SK-N-SH (cell line): ENCODE results near the gene PRDM13. TPM values are rescaled to one million over a fixed set of nuclear protein-coding genes. Genes with fewer than 3 reads are reported as not detected.

Source experiments
- CTCF ChIA-PET: fragments of 300-600, 350-600 bp; formaldehyde crosslinking; extraction: SDS; loops from one replicate; lab custom pipeline; 2021; lab: Yijun Ruan, JAX
- POLR2A ChIA-PET: fragments of 350-600 bp; sonication (Branson Sonifier 250); formaldehyde crosslinking; extraction: SDS; loops from one replicate; lab custom pipeline; 2020; ENCODE audit warnings: antibody characterized with exemption, inconsistent platforms; lab: Yijun Ruan, JAX
- DNase-seq: peaks from one replicate; pipeline ENCODE4 v3.0.0; 2012
- H2AFZ ChIP-seq: fragments of 200-600 bp; sonication (generic); 2 replicates; pipeline ENCODE4 v1.8.1; 2016; ENCODE audit warnings: antibody characterized with exemption, mild to moderate bottlenecking, low read depth
- H3F3A ChIP-seq: fragments of 200-600 bp; sonication (generic); replicated peaks from 2 replicates; pipeline ENCODE3; 2016; ENCODE audit warnings: antibody characterized with exemption, mild to moderate bottlenecking; ENCODE audit not compliant: insufficient read depth
- H3K27ac ChIP-seq, 2 experiments: fragments of 200-500 bp in 1 of 2; fragments of 200-600 bp in 1 of 2; sonication (Bioruptor generic) in 1 of 2; sonication (generic), shearing (Covaris generic) in 1 of 2; 2 replicates each; pipeline versions ENCODE4 v1.5.1 to v1.6.1; 2014 to 2016; ENCODE audit warnings: low read depth in 2 of 2, inconsistent platforms in 1 of 2, low read length in 1 of 2, mild to moderate bottlenecking in 1 of 2, mixed read lengths in 1 of 2
- H3K27me3 ChIP-seq: fragments of 200-600 bp; sonication (generic), shearing (Covaris generic); 2 replicates; pipeline ENCODE4 v1.6.1; 2016; ENCODE audit warnings: mixed run types; ENCODE audit not compliant: insufficient read depth
- H3K36me3 ChIP-seq, 2 experiments: fragments of 200-500 bp in 1 of 2; fragments of 200-600 bp in 1 of 2; sonication (Bioruptor generic) in 1 of 2; sonication (generic) in 1 of 2; replicated peaks in 1 of 2; 2 replicates each; pipeline versions ENCODE3 to v1.5.1; 2014 to 2016; ENCODE audit warnings: low read length in 1 of 2, mild to moderate bottlenecking in 1 of 2; ENCODE audit not compliant: insufficient read depth in 2 of 2, control insufficient read depth in 1 of 2
- H3K4me1 ChIP-seq, 2 experiments: fragments of 200-500 bp in 1 of 2; fragments of 200-600 bp in 1 of 2; sonication (Bioruptor generic) in 1 of 2; sonication (generic), shearing (Covaris generic) in 1 of 2; 2 replicates each; pipeline versions ENCODE4 v1.5.1 to v1.6.1; 2014 to 2016; ENCODE audit warnings: low read depth in 1 of 2, low read length in 1 of 2, mixed run types in 1 of 2; ENCODE audit not compliant: insufficient read depth in 2 of 2, control insufficient read depth in 1 of 2
- H3K4me2 ChIP-seq: fragments of 200-600 bp; sonication (generic), shearing (Covaris generic); 2 replicates; pipeline ENCODE4 v1.6.1; 2017; ENCODE audit warnings: mixed run types
- H3K4me3 ChIP-seq, 2 experiments: fragments of 200-500 bp in 1 of 2; fragments of 200-600 bp in 1 of 2; sonication (Bioruptor generic) in 1 of 2; sonication (generic), shearing (Covaris generic) in 1 of 2; 2 replicates each; pipeline versions ENCODE4 v1.5.1 to v1.8.1; 2014 to 2016; ENCODE audit warnings: low read depth in 2 of 2, inconsistent platforms in 1 of 2, low read length in 1 of 2, mild to moderate bottlenecking in 1 of 2, mixed read lengths in 1 of 2, moderate library complexity in 1 of 2
- H3K79me2 ChIP-seq: fragments of 200-600 bp; sonication (generic); 2 replicates; pipeline ENCODE4 v1.8.1; 2017; ENCODE audit warnings: mild to moderate bottlenecking; ENCODE audit not compliant: insufficient read depth
- H3K9ac ChIP-seq: fragments of 200-600 bp; sonication (generic); 2 replicates; pipeline ENCODE4 v1.6.1; 2017; ENCODE audit warnings: mixed run types
- H3K9me2 ChIP-seq: fragments of 200-600 bp; sonication (generic); 2 replicates; pipeline ENCODE4 v1.6.1; 2017; ENCODE audit warnings: mixed run types
- H3K9me3 ChIP-seq: fragments of 200-600 bp; sonication (generic); 2 replicates; pipeline ENCODE4 v1.6.1; 2017; ENCODE audit warnings: mixed run types, mild to moderate bottlenecking, moderate library complexity
- H4K20me1 ChIP-seq: fragments of 200-600 bp; sonication (generic); 2 replicates; pipeline ENCODE4 v1.6.1; 2017; ENCODE audit warnings: mild to moderate bottlenecking, mixed run types; ENCODE audit not compliant: insufficient read depth
- CHD2 ChIP-seq: fragments of 150-350 bp; IDR thresholded peaks from 2 replicates; pipeline ENCODE4 v1.6.1; 2018; ENCODE audit warnings: low read length; ENCODE audit not compliant: partially characterized antibody
- CTCF ChIP-seq: fragments of 200-600 bp; sonication (generic); IDR thresholded peaks from 2 replicates; pipeline ENCODE4 v1.6.1; 2017; ENCODE audit warnings: antibody characterized with exemption, mild to moderate bottlenecking, moderate library complexity
- ELF1 ChIP-seq: IDR thresholded peaks from 2 replicates; pipeline ENCODE4 v1.4.0; 2012
- EP300 ChIP-seq, 2 experiments: IDR thresholded peaks; 2 replicates each; pipeline versions ENCODE4 v1.4.0 to v1.6.1; 2012; ENCODE audit warnings: borderline replicate concordance in 1 of 2, low read depth in 1 of 2, low read length in 1 of 2
- EZH2phosphoT487 ChIP-seq: fragments of 200-600 bp; sonication (generic); IDR thresholded peaks from 2 replicates; pipeline ENCODE4 v1.6.1; 2017; ENCODE audit warnings: low read depth, mixed run types, mild to moderate bottlenecking, antibody characterized with exemption, moderate library complexity, borderline replicate concordance
- FOSL2 ChIP-seq: IDR thresholded peaks from 2 replicates; pipeline ENCODE4 v1.4.0; 2012; ENCODE audit warnings: low read depth, mild to moderate bottlenecking, moderate library complexity, borderline replicate concordance
- GABPA ChIP-seq: IDR thresholded peaks from 2 replicates; pipeline ENCODE4 v1.4.0; 2012; ENCODE audit warnings: low read depth, mild to moderate bottlenecking
- GATA2 ChIP-seq: sonication (generic); formaldehyde crosslinking; IDR thresholded peaks from 2 replicates; pipeline ENCODE4 v1.5.0; 2020; ENCODE audit warnings: mild to moderate bottlenecking, missing genetic modification reagents
- JUND ChIP-seq: IDR thresholded peaks from 2 replicates; pipeline ENCODE4 v1.4.0; 2012
- MEF2A ChIP-seq: IDR thresholded peaks from 2 replicates; pipeline ENCODE4 v1.4.0; 2012; ENCODE audit warnings: low read depth, borderline replicate concordance
- MXI1 ChIP-seq: IDR thresholded peaks from 2 replicates; pipeline ENCODE4 v1.6.1; 2012; ENCODE audit warnings: mild to moderate bottlenecking, low read depth, low read length, improper control_type of control experiment
- NFIC ChIP-seq: IDR thresholded peaks from 2 replicates; pipeline ENCODE4 v1.4.0; 2012; ENCODE audit warnings: borderline replicate concordance
- POLR2AphosphoS5 ChIP-seq: IDR thresholded peaks from 2 replicates; pipeline ENCODE4 v1.6.1; 2012; ENCODE audit warnings: low read depth, low read length
- RAD21 ChIP-seq: IDR thresholded peaks from 2 replicates; pipeline ENCODE4 v1.6.1; 2012; ENCODE audit warnings: mild to moderate bottlenecking, low read length
- SIN3A ChIP-seq: IDR thresholded peaks from 2 replicates; pipeline ENCODE4 v1.6.1; 2012; ENCODE audit warnings: low read depth, mild to moderate bottlenecking, low read length, moderate library complexity, borderline replicate concordance
- SMC3 ChIP-seq: IDR thresholded peaks from 2 replicates; pipeline ENCODE4 v1.6.1; 2012; ENCODE audit warnings: low read depth, low read length, improper control_type of control experiment
- TCF12 ChIP-seq: IDR thresholded peaks from 2 replicates; pipeline ENCODE4 v1.4.0; 2012
- TEAD4 ChIP-seq: IDR thresholded peaks from 2 replicates; pipeline ENCODE4 v1.4.0; 2012; ENCODE audit warnings: mild to moderate bottlenecking, borderline replicate concordance; ENCODE audit not compliant: insufficient read depth
- USF1 ChIP-seq: IDR thresholded peaks from 2 replicates; pipeline ENCODE4 v1.4.0; 2012; ENCODE audit warnings: low read depth, borderline replicate concordance
- YY1 ChIP-seq: IDR thresholded peaks from 2 replicates; pipeline ENCODE4 v1.4.0; 2012; ENCODE audit warnings: low read depth, mild to moderate bottlenecking
- WGBS: methylation state at CpG from one replicate; pipeline ENCODE4 v1.1.6; 2017; ENCODE audit warnings: low lambda C conversion rate; 5-methylcytosine and 5-hydroxymethylcytosine counted together
- polyA plus RNA-seq, 3 experiments: library from polyadenylated mRNA; depleted of rRNA; stranded (reverse); fragments of >200 nt; gene quantifications; 2 replicates each; pipeline ENCODE4 v1.2.3, GENCODE V29; 2012

PRDM13 gene
- polyA plus RNA-seq, 1 of the 3 experiments (the other 2 are of a cell fraction) = 0.02 TPM

- Histone ChIP-seq H3K4me3 (peak overlapping the region in 1 of 2 experiments; percentile 7; a peak in 1 of 4 replicates), H3F3A (no peaks in the 10 kb centered on the region), H4K20me1 (no peaks in the 10 kb centered on the region), H3K9me2 (no peaks in the 10 kb centered on the region), H3K9ac (no peak overlapping the region), H3K79me2 (no peaks in the 10 kb centered on the region), H2AFZ (no peak overlapping the region), H3K4me2 (0 out of 2 replicates have a peak overlapping the region, but pooled peaks have one; percentile 32), H3K9me3 (no peaks in the 10 kb centered on the region), H3K36me3 (no peaks in the 10 kb centered on the region), H3K27me3 (peaks cover 79% of the 10 kb centered on the region), H3K27ac (no peak overlapping the region), H3K4me1 (peaks cover 0 to 7% of the 10 kb centered on the region in 2 experiments; a peak in 1 of 4 replicates)
- peak; percentile 70 for DNase-seq
- CTCF ChIA-PET = interaction anchor here (1.0 to 1.2 kb wide), 2 partner anchors 249 to 383 kb away, joined by 4 to 5 read pairs; no protein-coding TSS in a partner anchor
- 12% methylated on average over 24 of the region's 65 CpGs for WGBS
- POLR2A ChIA-PET = no interaction called here
- TF ChIP-seq POLR2AphosphoS5 = no peak
- no peak for TF ChIP-seq MEF2A
- TF ChIP-seq TCF12 = no peak
- TF ChIP-seq MXI1 = no peak
- no peak for TF ChIP-seq RAD21
- no peak for TF ChIP-seq SIN3A
- no peak for TF ChIP-seq YY1
- TF ChIP-seq TEAD4 = no peak
- TF ChIP-seq EZH2phosphoT487 = no peak
- no peak for TF ChIP-seq GATA2 (CRISPR knock-in tag)
- no peak for TF ChIP-seq EP300 (IDR thresholded peaks at IDR 0.05; ENCODE audit: borderline replicate concordance in 1 of 2, low read depth in 1 of 2, low read length in 1 of 2)
- TF ChIP-seq ELF1 = no peak
- TF ChIP-seq NFIC = no peak
- TF ChIP-seq CTCF = no peak
- TF ChIP-seq CHD2 = no peak
- TF ChIP-seq SMC3 = no peak
- no peak for TF ChIP-seq GABPA
- TF ChIP-seq JUND = no peak
- no peak for TF ChIP-seq USF1
- no peak for TF ChIP-seq FOSL2
- TF ChIP-seq, all 33 proteins: peak for 0
Measured at GRCh38 chr6:99618649-99619408, 12.2 kb downstream of the PRDM13 start.
